ENCODE data around the gene LARGE1. TPM values are rescaled to one million over a fixed set of nuclear protein-coding genes. Genes with fewer than 3 reads are reported as not detected.

The LARGE1 gene
- total RNA-seq (10 to 100 TPM; 18.8 to 35.8 (median 33.5) TPM), polyA plus RNA-seq (1 to 10 TPM; 1.9 to 4.2 (median 2.0) TPM)
- long read RNA-seq, donor 1, full-length matches to known transcripts = 2 of 2 reads
- long read RNA-seq, donor 1, partial matches to known transcripts = 0 of 2 reads
- long read RNA-seq, donor 1, other reads (novel, unspliced or antisense) = 0 of 2 reads
- long read RNA-seq, donor 2, full-length matches to known transcripts = 2 of 2 reads
- long read RNA-seq, donor 2, partial matches to known transcripts = 0 of 2 reads
- long read RNA-seq, donor 2, other reads (novel, unspliced or antisense) = 0 of 2 reads

- TF ChIP-seq POLR2AphosphoS5 (IDR thresholded peaks at IDR 0.05) = no peak
- no peak for TF ChIP-seq CTCF (IDR thresholded peaks at IDR 0.05 in 8 of 11, conservative IDR thresholded peaks at IDR 0.05 in 3 of 11)
- TF ChIP-seq POLR2A (IDR thresholded peaks at IDR 0.05) = no peak
- DNase-seq = peak; percentile 83
- peak within 1 kb of the TSS in 6 of 8 donors; percentile 30 to 76 (median 67) for H3K27ac ChIP-seq
- peak within 1 kb of the TSS; percentile 53 to 85 (median 64) for H3K4me3 ChIP-seq
- peaks cover 0 to 59% (median 11%) of the 10 kb centered on the region in 7 donors for H3K27me3 ChIP-seq (replicated peaks in 1 of 7)
- peaks cover 9 to 72% (median 39%) of the 10 kb centered on the region in 6 donors for H3K4me1 ChIP-seq
- no peaks in the 10 kb centered on the region for H3K9me3 ChIP-seq
- H3K36me3 ChIP-seq = no peaks in the 10 kb centered on the region
- WGBS, 5 donors = 0 to 3% (median 1%) methylated on average over 19 to 47 of the region's 47 CpGs; no CpG with 5 or more reads in 1 of the 5 donors
- intact Hi-C loops (cut with DNase I; ENCODE audit: low total_unique reads) = loop anchor here (10.0 kb wide), 2 partner anchors 185 to 1105 kb away; no protein-coding TSS in a partner anchor
These were observed at the start of gene LARGE1 for GRCh38 chr22:33920197-33920540. Gene LARGE1 (minus strand): TSS chr22:33920476.

- TF ChIP-seq CTCF (IDR thresholded peaks at IDR 0.05 in 8 of 11, conservative IDR thresholded peaks at IDR 0.05 in 3 of 11) = no peak
- no peaks in the 10 kb centered on the region for H3K36me3 ChIP-seq
- DNase-seq = no peak
- H3K27ac ChIP-seq = no peak overlapping the region
- intact Hi-C loops (cut with DNase I; ENCODE audit: low total_unique reads) = no loop called here
- peaks cover 0 to 17% (median 3%) of the 10 kb centered on the region in 7 donors for H3K27me3 ChIP-seq (replicated peaks in 1 of 7)
- peaks cover 0 to 3% (median 0%) of the 10 kb centered on the region in 8 donors for H3K9me3 ChIP-seq
- no peaks in the 10 kb centered on the region for H3K4me1 ChIP-seq
- no peak overlapping the region for H3K4me3 ChIP-seq
These were observed 48.8 kb upstream of the LARGE1 start for GRCh38 chr22:33969045-33969444.

- Histone ChIP-seq H3K27ac (no peak overlapping the region), H3K27me3 (replicated peaks in 1 of 7) (no peaks in the 10 kb centered on the region), H3K9me3 (peaks cover 0 to 6% (median 0%) of the 10 kb centered on the region in 8 donors), H3K36me3 (no peaks in the 10 kb centered on the region), H3K4me3 (no peak overlapping the region), H3K4me1 (no peaks in the 10 kb centered on the region)
- 48 to 78% (median 66%) methylated on average over 1 of the region's 1 CpG for WGBS, 5 donors
- TF ChIP-seq CTCF (IDR thresholded peaks at IDR 0.05 in 8 of 11, conservative IDR thresholded peaks at IDR 0.05 in 3 of 11) (no peak), POLR2A (IDR thresholded peaks at IDR 0.05) (no peak), POLR2AphosphoS5 (IDR thresholded peaks at IDR 0.05) (no peak)
- intact Hi-C loops (cut with DNase I; ENCODE audit: low total_unique reads) = no loop called here
- DNase-seq = no peak
These were observed 43.8 kb upstream of the LARGE1 start for GRCh38 chr22:33964121-33964520.

GRCh38 chr22:33962409-33962808 is 42.1 kb upstream of the LARGE1 start:
- Histone ChIP-seq H3K4me3 (no peak overlapping the region), H3K36me3 (no peaks in the 10 kb centered on the region), H3K9me3 (peaks cover 0 to 6% (median 0%) of the 10 kb centered on the region in 8 donors), H3K27ac (no peak overlapping the region), H3K4me1 (peaks cover 0 to 7% (median 0%) of the 10 kb centered on the region in 6 donors), H3K27me3 (replicated peaks in 1 of 7) (no peaks in the 10 kb centered on the region)
- TF ChIP-seq POLR2A (IDR thresholded peaks at IDR 0.05) = no peak
- TF ChIP-seq CTCF (IDR thresholded peaks at IDR 0.05 in 8 of 11, conservative IDR thresholded peaks at IDR 0.05 in 3 of 11) = no peak
- TF ChIP-seq POLR2AphosphoS5 (IDR thresholded peaks at IDR 0.05) = no peak
- DNase-seq = no peak
- intact Hi-C loops (cut with DNase I; ENCODE audit: low total_unique reads) = no loop called here
- 76 to 81% (median 77%) methylated on average over 7 of the region's 7 CpGs for WGBS, 5 donors
